Measurements from ENCODE around the gene GRIN2A.

GRIN2A gene

DNA sequence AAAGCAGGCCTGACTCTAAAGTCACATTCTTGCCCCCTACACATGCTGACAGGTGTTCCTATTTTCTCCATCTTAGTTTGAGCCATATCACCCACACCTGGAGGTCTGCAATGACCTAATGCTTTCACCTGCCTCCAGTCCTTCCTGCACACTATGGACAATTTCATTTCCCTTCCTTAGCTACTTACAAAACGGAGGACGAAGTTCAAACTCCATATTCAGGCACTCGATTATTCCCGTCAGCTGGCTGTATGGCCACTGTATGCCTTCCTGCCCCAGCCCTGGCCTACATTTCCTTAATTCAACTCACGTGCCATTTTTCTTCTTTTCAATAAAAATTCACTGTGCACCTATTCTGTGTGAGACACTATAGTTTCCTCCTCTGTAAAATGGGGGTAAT lies 44.9 kb downstream of the GRIN2A start:
- DNase-seq = no peak

DNA sequence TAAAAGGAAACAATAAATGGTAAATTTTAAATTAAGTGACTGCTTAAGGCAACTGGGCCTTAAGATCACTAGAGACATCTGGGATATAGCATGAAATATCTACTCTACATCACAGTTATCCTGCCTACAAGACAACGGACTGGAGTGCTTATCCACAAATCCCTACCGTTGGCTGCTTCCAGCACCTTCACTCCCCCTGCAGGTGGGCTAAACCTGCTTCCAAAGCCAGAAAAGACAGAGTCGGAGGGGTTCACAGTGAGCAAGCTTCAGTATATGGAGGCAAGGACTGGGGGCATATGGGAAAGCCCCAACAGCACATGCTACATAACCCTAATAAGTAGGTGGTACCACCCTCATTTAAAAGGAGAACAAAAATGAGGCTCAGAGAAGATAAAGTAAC lies 45.3 kb downstream of the GRIN2A start:
- DNase-seq = no peak

DNA sequence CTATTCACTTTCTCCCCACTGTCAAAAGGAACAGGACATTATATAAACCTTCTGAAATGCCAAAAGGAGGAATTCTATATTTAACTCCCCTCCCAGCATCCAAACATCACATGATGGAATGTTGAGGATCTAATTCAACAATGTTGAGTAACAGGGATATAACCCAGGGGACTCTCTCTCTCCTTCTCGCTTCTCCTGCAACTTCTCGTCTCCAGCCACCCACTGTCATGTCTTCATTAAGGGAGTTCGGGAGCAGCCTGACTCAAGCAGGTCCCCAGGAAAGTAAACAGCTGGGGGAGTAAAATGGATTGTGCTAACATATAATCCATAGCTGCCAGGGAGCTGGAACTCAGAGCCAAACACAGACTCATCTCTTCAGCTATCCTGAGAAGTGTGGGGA lies 51.7 kb downstream of the GRIN2A start:
- peak in 12 of 58 donors; percentile 9 to 79 (median 20) for DNase-seq

DNA sequence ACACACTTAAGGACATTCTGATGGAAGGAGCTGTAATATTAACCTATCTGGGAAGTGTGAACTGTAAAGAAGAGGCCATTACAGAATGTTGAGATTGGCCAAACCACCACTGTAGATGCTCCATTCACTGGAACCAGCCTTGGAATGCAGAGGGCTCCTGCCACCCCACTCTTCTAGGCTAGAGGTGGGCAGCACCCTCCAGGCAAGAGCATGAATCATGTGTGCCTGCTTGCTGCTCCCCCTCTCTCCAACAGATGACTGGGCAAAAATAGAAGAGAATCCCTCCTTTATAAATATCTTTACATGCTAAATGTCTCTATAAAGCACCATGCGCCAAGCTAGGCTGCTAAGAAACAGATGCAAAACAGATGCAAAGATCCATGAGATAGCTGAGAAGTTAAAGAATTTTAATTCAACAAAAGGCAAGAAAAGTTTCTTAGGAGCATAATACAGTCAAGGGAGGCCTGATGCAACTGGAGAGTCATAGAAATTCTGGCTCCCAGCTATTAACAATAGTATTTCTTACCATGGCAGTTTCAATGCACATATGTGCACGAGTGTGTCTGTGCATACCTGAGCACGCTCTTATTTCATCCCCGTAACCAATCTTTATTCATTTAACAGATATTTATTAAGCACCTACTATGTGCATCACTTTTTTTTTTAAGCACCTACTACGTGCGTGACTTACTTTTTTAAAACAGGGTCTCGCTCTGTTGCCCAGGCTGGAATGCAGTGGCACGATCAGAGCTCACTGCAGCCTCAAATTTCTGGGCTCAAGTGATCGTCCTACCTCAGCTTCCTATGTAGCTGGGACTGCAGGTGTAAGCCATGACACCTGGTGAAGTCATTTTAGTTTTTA lies 53.6 kb downstream of the GRIN2A start:
- peak in 5 of 58 donors; percentile 6 to 15 (median 10) for DNase-seq

DNA sequence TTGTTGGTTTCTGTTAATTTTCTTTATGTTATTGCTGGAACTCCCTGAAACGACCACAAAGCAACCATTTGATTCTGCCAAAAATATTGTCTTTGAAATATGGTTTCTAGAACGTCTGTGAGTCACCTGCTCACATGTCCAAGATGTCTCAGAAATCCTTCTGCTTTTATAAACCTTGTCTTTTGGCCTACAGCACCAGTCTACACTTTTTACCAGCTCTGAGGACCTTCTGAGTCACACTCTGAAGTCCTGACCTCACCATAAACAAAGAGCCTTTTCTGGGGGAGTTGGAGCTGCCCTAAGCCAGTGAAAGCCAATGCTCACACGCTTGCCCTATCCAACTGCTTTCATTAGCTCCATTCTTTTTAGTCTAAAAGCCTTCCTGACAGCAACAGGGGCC lies 55.5 kb downstream of the GRIN2A start:
- peak in 10 of 58 donors; percentile 5 to 55 (median 26) for DNase-seq

DNA sequence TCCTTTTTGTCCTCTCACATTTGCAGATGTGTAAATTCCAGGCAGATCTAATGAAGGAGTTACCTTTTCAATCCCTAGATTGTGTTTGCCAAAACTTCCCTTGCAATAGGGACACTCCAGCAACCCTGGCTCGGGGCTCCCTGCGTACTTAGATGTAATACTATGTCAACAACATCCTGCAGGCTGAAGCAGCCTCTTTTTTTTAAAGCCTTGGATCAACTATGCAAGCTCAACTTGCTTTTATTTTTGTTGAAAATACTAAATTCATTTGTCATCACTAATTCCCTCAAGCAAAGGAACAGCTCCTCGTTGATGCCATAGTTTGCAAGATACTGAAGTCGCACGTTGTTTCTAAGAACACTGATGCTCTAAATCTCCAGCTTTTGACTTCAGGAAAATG lies 59.1 kb downstream of the GRIN2A start:
- DNase-seq = no peak

DNA sequence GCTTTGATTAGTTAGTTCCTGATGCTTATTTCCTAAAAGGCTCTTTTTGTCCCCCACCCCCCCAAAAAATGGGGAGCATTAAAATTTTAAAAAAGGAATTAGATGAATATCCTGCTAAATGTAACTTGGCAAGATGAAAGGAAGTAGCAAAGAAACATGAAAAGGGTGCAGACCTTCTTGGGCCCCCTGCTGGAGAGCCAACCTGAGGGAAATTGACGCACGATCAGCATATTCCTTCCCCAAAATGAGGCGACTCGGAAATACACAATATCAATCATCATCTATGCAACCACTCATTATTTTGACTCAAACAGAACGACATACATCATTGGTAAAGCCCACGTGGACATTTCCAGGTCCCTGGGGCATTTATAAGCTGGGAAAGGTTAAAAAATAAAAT lies 59.7 kb downstream of the GRIN2A start:
- DNase-seq = no peak

DNA sequence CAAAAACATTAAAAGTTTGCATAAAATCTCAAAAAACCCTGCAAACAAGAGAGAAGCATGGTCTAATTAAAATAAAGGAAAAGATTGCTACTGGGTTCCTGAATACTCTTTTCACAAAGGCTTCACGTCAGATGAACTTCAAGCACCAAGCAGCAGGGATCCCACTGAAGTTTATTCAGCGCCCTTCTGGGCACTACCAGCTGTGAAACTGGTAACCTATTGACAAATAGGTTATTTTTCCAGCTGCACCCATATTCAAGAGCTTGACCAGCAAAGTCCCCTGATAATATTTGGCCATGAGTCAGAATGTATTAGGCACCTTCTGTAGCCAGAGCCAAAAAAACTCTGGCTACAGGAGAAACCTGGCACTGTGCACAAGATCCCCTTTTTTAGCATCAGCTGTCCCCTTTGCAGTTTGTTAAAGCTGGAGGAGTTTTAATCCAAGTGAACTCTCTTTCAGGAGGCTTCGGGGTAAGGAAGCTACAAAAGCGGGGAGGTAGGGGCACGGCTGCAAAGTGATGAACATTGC lies 60.3 kb downstream of the GRIN2A start:
- DNase-seq = no peak

DNA sequence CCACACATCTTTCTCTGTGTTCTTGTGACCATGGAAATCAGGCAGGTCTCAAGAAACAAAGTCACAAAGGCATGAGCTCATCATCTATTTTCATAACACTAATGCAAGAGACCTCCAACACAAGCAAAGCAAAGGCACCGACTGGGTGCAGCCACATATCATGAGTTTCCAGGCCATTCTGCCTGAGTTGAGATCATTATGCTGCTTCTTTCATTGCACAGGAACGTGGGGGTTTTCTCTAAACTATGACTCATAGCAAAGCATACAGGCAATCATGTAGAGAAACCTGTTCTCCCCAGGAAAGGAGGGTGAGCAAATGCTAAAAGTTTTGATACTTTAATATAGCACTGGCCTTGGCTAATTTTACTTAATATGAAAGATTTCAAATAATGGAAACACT lies 60.7 kb downstream of the GRIN2A start:
- peak in 1 of 58 donors; percentile 31 for DNase-seq

DNA sequence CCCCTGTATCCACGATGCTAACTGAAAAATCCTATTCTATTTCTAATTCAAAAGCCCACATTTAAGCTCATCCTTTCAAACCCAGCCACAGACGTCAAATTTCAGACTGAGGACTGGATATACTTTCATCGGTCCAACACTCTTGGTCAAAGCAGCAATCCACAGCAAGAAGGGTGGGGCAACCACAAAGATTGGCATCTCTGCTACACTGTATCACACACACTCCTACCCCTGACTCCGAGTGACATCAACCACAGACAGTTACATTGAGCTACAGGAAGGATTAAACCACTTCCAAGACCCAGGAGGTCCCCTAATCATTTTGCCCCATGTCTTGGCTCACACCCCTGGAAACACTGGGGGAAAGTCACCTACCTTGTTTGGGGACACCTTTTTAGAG lies 61.3 kb downstream of the GRIN2A start:
- DNase-seq = no peak

DNA sequence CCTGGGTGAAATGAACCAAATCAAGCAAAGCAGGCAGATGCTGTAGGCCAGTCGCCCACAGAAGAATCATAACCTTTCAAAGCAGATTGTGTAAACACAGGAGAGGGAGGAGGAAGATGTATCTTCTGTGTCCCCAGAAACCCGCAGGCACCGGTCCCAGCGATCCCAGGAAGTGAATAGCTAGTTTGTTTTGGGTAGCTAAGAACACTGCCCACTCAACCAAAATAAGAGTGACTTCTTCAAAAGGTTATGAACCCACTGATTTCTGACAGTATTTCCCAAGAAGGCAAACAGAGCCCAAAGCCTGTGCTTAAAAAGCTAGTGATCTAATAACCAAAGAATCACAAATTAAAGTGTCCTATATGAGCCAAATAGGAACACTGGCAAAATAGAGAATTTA lies 67.8 kb downstream of the GRIN2A start:
- peak in 1 of 58 donors; percentile 16 for DNase-seq

DNA sequence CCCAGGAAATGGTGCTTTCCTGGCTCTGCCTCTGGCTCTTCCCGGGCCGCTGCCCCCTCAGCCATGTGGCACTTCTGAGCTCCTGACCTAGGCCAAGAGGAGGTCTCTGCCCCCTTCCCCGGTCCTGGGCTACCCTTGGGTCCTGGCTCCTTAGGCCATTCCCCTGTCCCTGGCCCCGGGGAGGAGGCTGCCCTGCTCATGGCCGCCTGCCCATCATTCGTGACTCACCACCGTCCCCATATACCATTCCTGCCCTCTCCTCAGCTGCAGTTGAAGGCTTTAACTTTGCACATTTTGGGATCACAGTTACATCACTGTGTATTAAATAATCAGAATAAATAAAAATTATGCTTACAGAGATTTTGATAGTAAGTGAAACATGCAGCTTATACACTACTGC lies 69.0 kb downstream of the GRIN2A start:
- DNase-seq = no peak

DNA sequence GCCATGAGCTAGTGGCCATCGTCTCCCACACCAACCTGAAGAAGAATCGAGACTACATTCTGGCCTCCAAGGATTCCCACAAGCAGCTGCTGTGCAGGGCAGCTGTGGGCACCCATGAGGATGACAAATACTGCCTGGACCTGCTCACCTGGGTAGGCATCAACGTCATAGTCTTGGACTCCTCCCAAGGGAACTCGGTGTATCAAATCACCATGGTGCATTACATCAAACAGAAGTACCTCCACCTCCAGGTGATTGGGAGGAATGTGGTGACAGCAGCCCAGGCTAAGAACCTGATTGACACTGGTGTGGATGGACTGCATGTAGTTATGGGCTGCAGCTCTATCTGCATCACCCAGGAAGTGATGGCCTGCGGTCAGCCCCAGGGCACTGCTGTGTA lies 70.2 kb downstream of the GRIN2A start:
- DNase-seq = no peak

DNA sequence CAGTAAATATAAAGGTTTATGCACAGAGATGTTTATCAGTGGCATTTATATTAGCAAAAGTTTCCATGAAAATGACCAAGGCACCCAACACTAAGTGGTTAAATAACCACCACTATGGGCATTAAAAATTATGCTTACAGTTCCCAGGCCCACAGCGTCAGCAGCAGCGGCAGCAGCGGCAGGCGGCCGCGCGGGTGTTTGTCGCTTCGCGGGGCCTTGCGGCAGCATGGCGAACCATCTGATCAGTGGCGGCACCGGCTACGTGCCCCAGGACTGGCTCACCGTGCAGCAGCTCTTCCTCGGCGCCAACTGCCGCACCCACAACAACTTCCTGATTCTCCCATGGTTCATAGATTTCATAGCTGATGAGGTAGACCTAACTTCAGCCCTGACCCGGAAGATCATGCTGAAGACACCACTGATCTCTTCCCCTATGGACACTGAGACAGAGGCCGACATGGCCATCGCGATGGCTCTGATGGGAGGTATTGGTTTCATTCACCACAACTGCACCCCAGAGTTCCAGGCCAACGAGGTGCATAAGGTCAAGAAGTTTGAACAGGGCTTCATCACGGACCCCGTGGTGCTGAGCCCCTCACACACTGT lies 71.0 kb downstream of the GRIN2A start:
- DNase-seq = no peak

DNA sequence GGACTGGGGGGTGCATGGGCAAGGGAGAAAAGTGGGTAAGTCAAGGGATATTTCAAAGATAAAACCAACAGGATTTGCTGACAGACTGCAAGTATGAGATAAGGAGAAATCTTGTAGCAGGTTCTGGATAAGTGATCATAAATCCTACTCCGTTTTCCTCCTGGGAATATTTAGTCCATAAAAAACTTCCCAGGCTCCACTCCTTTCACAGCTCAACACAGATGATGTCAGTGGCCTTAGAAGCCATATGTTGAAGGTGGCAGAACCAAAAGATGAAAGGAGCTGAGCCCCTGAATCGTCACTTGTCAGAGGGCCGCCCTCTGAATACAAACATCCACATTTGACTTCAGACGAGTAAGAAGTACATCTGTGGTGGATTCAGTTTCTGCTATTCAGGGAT lies 71.7 kb downstream of the GRIN2A start:
- DNase-seq = no peak

DNA sequence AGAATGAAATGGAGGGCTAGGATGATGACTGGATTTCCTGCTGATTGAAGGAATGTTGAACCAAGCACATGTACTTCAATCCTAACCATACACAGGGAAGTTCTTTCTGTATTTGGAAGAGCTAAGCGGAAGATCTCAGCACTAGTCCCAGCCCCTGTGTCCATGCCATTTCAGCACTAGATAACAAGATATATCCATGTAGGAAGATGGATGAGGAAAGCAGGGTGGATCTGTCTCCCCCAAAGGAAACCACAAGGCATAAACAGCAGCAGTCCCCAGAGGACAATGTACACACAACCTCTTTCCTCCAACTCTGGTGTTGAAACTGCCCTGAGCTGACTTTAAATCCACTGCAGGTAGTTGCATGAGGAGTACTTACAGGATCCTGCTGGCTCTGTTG lies 75.1 kb downstream of the GRIN2A start:
- no peak for DNase-seq

DNA sequence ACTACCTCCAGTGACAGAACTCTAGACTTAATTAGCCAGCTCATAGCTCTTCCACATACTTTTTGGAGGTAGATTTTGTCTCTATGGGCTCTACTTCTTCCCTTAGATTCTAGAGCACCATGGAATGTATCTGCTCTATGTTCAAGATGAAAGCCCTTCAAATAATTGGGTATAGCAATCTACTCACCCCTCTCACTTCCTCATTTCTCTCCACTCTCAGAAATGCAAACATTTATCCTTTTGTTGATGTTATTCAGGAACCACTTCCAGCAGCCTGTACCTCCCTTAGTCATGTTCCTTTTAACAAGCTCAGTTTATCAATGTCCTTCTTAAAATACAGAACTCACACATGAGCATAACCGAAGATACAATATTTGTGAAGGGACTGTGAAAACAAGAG lies 78.5 kb downstream of the GRIN2A start:
- DNase-seq = no peak

DNA sequence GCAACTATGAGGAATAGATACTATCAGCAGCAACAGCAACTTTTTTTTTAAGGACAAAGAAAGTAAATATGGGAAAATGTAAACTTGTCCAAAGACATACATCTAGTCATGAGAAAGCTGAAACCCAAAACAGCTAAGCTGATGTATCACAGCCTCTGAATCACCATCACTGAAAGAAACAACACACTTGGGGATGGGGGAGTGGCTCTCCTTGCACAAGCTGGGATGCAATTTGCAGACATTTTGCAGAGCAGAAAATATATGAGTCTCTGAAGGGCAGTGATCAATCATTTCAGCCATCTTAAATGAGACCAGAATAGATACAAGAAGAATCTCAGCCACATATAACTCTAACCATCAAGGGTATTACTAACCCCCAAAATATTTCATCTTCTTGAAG lies 79.1 kb downstream of the GRIN2A start:
- DNase-seq = no peak

DNA sequence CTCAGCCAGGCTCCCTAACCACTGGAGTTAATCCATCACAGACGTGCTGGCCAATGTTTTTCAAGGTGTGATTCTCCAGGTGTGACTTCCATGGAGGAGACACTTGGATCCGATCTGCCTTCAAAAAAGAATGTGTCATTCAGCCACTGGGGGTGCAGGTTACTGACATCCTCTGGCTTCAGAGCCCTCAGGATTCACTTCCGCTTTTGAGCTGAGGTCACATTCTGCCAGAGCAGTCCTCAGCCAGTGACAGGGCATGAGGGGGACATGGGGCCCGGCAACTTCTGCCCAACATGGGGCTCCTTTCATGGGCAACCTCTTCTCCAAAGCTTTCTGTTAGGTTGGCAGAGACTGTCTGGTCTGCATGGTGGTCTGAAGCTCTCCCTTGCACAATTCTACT lies 81.4 kb downstream of the GRIN2A start:
- DNase-seq = no peak

DNA sequence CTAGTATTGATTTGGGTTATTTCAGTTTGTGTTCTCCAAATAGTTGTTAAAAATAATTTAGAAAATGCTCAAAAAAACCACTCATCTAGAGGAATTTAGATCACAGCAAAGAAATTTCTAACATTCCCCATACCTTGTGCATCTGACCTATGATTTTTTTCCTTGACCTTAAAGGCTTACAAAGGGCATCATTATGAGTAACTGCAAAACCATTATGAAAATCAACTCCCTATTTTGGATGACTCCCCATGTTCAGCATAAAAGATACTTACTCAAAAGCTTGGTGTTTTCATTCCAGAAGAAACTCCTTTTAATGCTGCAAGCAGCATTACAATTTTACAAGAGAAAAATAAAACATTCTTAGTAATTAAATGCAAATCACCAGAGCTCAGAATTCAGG lies 83.2 kb downstream of the GRIN2A start:
- DNase-seq = no peak

DNA sequence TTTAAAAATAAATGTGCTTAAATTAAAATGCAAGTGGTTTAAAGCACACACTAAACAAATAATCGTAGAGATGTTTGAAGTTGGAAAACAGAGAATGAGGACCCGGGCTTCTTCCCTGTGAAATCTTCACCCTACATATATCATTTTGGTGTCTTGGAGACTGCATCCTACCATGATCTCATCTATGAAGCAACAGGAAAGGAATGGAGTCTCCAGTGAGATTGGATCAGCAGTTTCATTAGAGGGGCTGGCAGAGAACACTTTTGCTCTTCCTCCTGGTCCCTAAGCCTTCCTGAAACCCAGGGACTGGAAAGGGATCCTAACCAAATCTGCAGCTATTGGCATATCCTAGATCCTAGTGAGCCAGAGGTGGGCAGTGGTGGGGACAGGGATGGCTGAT lies 85.0 kb downstream of the GRIN2A start:
- no peak for DNase-seq

DNA sequence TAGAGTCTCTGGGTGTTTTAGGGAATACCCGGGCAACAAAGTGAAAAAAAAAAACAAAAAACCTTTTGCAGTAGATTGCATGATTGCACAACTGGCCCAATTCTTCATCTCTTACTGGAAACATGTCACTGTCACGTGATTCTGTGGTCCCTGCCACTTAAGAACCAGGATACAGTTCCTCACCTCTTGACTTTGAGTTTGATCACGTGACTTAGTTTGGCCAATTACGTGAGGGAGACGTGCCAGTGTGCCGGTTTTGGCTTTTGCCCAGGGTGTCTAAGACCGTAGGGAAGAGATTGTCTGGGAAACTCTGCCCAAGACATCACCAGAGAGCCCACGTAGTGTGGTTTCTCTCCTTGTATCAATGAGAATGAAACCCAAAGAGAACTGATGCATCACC lies 88.7 kb downstream of the GRIN2A start:
- DNase-seq = no peak

DNA sequence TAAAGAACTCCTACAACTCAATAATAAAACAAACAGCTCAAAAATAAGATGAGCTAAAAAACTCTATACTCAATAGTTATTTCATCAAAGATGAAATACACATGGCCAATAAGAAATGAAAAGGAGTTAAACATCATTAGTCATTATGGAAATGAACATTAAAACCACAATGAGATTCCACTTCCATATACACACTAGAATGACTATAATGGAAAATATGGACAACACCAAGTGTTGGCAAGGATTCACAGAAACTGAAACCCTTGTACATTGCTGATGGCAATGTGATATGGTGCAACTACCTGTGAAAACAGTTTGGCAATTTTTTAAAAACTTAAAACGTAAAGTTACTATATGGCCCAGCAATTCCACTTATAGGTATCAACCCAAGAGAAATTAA lies 91.4 kb downstream of the GRIN2A start:
- no peak for DNase-seq

Measured in anterior cingulate cortex (tissue), 58 donors.